ENCODE data around the gene INCA1.

DNA sequence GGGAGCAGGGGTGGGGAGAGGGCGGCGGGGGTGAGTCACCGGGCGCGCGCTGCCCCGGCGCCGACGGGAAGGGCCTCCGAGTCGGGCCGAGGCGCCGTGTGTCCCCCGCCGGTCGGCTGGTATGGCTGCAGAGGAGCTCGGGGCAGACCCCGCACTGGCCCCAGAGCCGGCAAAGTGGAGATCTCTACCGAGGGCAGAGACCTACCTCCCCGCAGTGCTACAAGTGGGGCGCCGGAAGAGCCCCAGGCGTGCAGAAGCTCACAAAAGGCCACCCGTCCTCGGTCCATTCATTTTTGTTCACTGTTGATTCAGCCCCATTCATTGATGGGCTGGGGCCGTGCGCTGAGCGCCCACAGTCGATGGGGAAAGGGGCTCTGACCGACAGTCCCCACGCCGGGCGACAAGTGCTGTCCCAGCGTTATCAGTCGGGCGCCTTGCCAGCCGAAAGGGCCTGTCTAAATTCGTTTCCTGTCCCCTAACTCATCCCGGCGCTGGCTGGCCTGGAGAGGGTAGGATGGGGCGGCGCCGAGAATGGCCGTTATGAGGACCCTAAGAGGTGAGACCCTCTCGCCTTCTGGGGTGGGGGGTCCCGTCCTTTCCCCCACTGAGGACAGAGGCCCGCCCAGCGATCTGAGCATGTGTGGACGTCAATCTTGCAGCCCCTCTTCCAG lies 47.1 kb downstream of the INCA1 start:
- TF ChIP-seq, protein P1, sequence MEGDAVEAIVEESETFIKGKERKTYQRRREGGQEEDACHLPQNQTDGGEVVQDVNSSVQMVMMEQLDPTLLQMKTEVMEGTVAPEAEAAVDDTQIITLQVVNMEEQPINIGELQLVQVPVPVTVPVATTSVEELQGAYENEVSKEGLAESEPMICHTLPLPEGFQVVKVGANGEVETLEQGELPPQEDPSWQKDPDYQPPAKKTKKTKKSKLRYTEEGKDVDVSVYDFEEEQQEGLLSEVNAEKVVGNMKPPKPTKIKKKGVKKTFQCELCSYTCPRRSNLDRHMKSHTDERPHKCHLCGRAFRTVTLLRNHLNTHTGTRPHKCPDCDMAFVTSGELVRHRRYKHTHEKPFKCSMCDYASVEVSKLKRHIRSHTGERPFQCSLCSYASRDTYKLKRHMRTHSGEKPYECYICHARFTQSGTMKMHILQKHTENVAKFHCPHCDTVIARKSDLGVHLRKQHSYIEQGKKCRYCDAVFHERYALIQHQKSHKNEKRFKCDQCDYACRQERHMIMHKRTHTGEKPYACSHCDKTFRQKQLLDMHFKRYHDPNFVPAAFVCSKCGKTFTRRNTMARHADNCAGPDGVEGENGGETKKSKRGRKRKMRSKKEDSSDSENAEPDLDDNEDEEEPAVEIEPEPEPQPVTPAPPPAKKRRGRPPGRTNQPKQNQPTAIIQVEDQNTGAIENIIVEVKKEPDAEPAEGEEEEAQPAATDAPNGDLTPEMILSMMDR (IDR thresholded peaks at IDR 0.05; ENCODE audit: borderline replicate concordance, extremely low read depth, low read length, poor library complexity, severe bottlenecking): no peak
- no peak for TF ChIP-seq EZH2 (IDR thresholded peaks at IDR 0.05; ENCODE audit: borderline replicate concordance, low read depth, low read length, severe bottlenecking)

Data from DND-41 (cell line).